ENCODE results near the gene SLC39A11. TPM values are rescaled to one million over a fixed set of nuclear protein-coding genes. Genes with fewer than 3 reads are reported as not detected.
"Not testable (repeated sequence)": the region's sequence is repeated elsewhere in the genome, so short reads cannot be mapped to it uniquely, and the experiment has no call there.

The SLC39A11 gene
- total and polyA plus RNA-seq, 8 donors = 5.2 to 62.0 (median 12.9) TPM

DNA sequence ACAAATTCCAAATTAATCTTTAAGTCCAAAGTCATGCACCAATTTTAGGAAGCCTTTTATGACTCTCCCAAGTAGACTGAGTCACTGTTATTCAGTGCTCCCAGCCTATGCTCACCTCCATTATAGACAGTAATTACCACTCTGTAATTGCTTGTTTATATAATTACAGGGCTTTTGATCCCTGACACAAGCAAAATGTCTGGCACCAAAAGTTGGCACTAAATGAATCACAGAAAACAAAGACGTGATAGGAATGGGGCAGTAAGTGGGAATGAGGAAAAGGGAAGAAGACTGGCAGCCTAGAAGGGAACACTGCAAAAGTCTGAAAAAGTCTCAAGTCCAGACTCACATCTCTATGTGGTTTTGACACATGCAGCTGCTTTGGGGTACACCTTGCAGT lies 94.1 kb downstream of the SLC39A11 start:
- Histone ChIP-seq H3K36me3 (peaks cover 0 to 5% (median 0%) of the 10 kb centered on the region in 4 donors), H3K4me1 (no peaks in the 10 kb centered on the region), H3K9me3 (no peaks in the 10 kb centered on the region), H3K4me3 (no peak overlapping the region), H3K27ac (no peak overlapping the region), H3K27me3 (no peaks in the 10 kb centered on the region)
- TF ChIP-seq POLR2AphosphoS5 (IDR thresholded peaks at IDR 0.05) = no peak
- 36 to 56% (median 43%) methylated on average over 1 of the region's 1 CpG for WGBS, 5 donors
- intact Hi-C loops (cut with DNase I; ENCODE audit: low total_unique reads) = no loop called here
- no peak for DNase-seq

DNA sequence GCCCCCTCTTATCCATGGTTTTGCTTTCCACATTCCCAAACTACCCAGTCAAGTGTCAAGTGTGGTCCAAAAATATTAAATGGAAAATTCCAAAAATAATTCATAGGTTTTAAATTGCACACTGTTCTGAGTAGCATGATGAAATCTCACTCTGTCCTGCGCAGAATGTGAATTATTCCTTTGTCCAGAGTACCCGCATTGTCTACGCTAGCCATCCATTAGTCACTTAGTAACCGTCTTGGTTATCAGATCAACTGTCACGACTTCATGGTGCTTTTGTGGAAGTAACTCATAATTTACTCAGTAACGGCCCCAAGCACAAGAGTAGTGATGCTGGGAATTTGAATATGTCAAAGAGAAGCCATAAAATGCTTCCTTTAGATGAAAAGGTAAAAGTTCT lies 94.9 kb downstream of the SLC39A11 start:
- TF ChIP-seq POLR2A (IDR thresholded peaks at IDR 0.05) (no peak), POLR2AphosphoS5 (IDR thresholded peaks at IDR 0.05) (no peak), EP300 (IDR thresholded peaks at IDR 0.05) (no peak)
- TF ChIP-seq, protein P1, sequence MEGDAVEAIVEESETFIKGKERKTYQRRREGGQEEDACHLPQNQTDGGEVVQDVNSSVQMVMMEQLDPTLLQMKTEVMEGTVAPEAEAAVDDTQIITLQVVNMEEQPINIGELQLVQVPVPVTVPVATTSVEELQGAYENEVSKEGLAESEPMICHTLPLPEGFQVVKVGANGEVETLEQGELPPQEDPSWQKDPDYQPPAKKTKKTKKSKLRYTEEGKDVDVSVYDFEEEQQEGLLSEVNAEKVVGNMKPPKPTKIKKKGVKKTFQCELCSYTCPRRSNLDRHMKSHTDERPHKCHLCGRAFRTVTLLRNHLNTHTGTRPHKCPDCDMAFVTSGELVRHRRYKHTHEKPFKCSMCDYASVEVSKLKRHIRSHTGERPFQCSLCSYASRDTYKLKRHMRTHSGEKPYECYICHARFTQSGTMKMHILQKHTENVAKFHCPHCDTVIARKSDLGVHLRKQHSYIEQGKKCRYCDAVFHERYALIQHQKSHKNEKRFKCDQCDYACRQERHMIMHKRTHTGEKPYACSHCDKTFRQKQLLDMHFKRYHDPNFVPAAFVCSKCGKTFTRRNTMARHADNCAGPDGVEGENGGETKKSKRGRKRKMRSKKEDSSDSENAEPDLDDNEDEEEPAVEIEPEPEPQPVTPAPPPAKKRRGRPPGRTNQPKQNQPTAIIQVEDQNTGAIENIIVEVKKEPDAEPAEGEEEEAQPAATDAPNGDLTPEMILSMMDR (IDR thresholded peaks at IDR 0.05) = no peak
- Histone ChIP-seq H3K27ac (no peak overlapping the region), H3K36me3 (peaks cover 0 to 5% (median 0%) of the 10 kb centered on the region in 4 donors), H3K4me1 (no peaks in the 10 kb centered on the region), H3K4me3 (no peak overlapping the region), H3K9me3 (no peaks in the 10 kb centered on the region), H3K27me3 (no peaks in the 10 kb centered on the region)
- no peak for DNase-seq
- intact Hi-C loops (cut with DNase I; ENCODE audit: low total_unique reads) = no loop called here
- 85 to 91% (median 88%) methylated on average over 6 of the region's 6 CpGs for WGBS, 5 donors

DNA sequence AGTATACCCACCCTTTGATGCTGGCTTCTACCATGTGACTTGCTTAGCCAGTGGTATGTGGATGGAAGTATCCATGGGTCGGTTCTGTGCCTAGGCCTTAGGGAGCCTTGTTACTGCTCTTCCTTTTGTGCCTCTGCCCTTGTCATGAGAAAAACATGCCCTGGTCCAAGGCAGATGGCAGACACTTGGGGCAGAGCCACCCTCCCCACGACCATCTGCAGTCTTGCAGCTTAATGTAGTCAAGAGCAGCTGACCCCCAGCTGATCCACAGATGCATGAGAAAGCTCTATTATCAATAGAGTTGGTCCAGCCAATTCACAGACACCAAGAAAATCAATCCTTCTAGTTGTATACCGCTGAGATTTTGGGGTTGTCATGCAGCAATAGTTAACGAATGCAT lies 95.7 kb downstream of the SLC39A11 start:
- TF ChIP-seq POLR2AphosphoS5 (IDR thresholded peaks at IDR 0.05) (no peak), EP300 (IDR thresholded peaks at IDR 0.05) (no peak), POLR2A (IDR thresholded peaks at IDR 0.05) (no peak)
- TF ChIP-seq, protein P1 (IDR thresholded peaks at IDR 0.05) = no peak
- Histone ChIP-seq H3K36me3 (peaks cover 0 to 5% (median 0%) of the 10 kb centered on the region in 4 donors), H3K4me3 (no peak overlapping the region), H3K4me1 (no peaks in the 10 kb centered on the region), H3K9me3 (no peaks in the 10 kb centered on the region), H3K27me3 (no peaks in the 10 kb centered on the region), H3K27ac (no peak overlapping the region)
- WGBS, 5 donors = 88 to 93% (median 91%) methylated on average over 4 of the region's 4 CpGs
- DNase-seq = no peak
- intact Hi-C loops (cut with DNase I; ENCODE audit: low total_unique reads) = no loop called here

DNA sequence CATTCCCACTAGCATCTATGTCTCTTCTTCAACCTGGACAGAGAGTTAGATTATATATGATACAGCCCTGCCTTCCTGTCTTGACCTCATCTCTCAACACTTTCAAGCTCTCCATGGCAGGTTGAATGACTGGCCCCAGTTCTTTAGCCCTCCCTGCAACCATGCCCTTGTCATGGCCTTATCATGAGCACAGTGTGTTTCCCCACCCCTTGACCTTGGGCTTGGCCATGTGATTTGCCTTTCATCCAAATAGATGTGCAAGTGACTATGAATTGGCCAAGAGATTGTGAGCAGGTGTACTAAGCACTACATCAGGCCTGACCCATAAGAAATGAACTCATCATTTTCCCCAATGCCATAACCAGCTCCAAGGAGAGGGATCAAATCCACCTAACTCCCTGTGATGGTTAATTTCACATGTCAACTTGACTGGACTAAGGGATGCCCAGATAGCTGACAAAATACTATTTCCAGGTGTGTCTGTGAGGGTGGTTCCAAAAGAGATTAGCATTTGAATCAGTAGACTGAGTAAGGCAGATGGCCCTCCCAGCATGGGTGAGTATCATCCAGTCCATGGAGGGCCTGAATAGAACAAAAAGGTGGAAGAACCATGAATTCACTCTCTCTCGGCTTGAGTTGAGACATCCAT lies 97.4 kb downstream of the SLC39A11 start:
- Histone ChIP-seq H3K4me3 (no peak overlapping the region), H3K9me3 (no peaks in the 10 kb centered on the region), H3K36me3 (peaks cover 0 to 5% (median 0%) of the 10 kb centered on the region in 4 donors), H3K27ac (no peak overlapping the region), H3K4me1 (no peaks in the 10 kb centered on the region), H3K27me3 (no peaks in the 10 kb centered on the region)
- intact Hi-C loops (cut with DNase I; ENCODE audit: low total_unique reads) = no loop called here
- DNase-seq = no peak
- 93 to 100% (median 95%) methylated on average over 1 of the region's 1 CpG for WGBS, 5 donors
- TF ChIP-seq POLR2AphosphoS5 (IDR thresholded peaks at IDR 0.05) = no peak
- TF ChIP-seq EP300 (IDR thresholded peaks at IDR 0.05) = no peak
- TF ChIP-seq, protein P1 (IDR thresholded peaks at IDR 0.05) = no peak
- no peak for TF ChIP-seq POLR2A (IDR thresholded peaks at IDR 0.05)

- DNase-seq; H3K36me3 ChIP-seq; H3K27me3 ChIP-seq; H3K27ac ChIP-seq; H3K4me1 ChIP-seq; H3K4me3 ChIP-seq; H3K9me3 ChIP-seq; intact Hi-C loops (cut with DNase I; ENCODE audit: low total_unique reads): not testable (repeated sequence)
- 69 to 81% (median 72%) methylated on average over 6 of the region's 6 CpGs for WGBS, 5 donors
These were observed 99.6 kb downstream of the SLC39A11 start for GRCh38 chr17:72992783-72993467.
